ENCODE measurements around the gene IMPA2.

IMPA2 gene

GRCh38 chr18:12046046-12046750 is 64.9 kb downstream of the IMPA2 start:
- Histone ChIP-seq H3K9me2 (replicated peaks; ENCODE audit: control insufficient read depth, low read length) (no peaks in the 10 kb centered on the region), H3K4me3 (ENCODE audit: low read length) (no peak overlapping the region), H3F3A (ENCODE audit: control insufficient read depth, insufficient read depth) (peaks cover 3% of the 10 kb centered on the region; the same call in 1 of the 2 replicates), H3K27me3 (ENCODE audit: control insufficient read depth, low read length) (peaks cover 8% of the 10 kb centered on the region; the same call in 1 of the 2 replicates), H3K4me2 (ENCODE audit: low read length) (no peak overlapping the region), H3K27ac (ENCODE audit: low read depth, low read length) (no peak overlapping the region), H4K20me1 (ENCODE audit: control insufficient read depth, insufficient read depth, low read depth, low read length) (no peaks in the 10 kb centered on the region), H3K9me3 (ENCODE audit: control insufficient read depth, insufficient read depth, low read length) (no peaks in the 10 kb centered on the region), H3K79me2 (ENCODE audit: control insufficient read depth, low read length) (no peaks in the 10 kb centered on the region), H3K4me1 (ENCODE audit: control insufficient read depth, low read length) (peaks cover 23% of the 10 kb centered on the region), H3K36me3 (ENCODE audit: control insufficient read depth, low read length) (no peaks in the 10 kb centered on the region)
- TF ChIP-seq CTCF (IDR thresholded peaks at IDR 0.05; ENCODE audit: low read depth, low read length, poor library complexity, severe bottlenecking) (no peak), EZH2phosphoT487 (IDR thresholded peaks at IDR 0.05; ENCODE audit: borderline replicate concordance, low read length) (no peak)

GRCh38 chr18:12046751-12047335 is 65.5 kb downstream of the IMPA2 start:
- peaks cover 23% of the 10 kb centered on the region for H3K4me1 ChIP-seq (ENCODE audit: control insufficient read depth, low read length)
- H3K4me3 ChIP-seq (ENCODE audit: low read length): no peak overlapping the region
- no peak overlapping the region for H3K27ac ChIP-seq (ENCODE audit: low read depth, low read length)
- H3K36me3 ChIP-seq (ENCODE audit: control insufficient read depth, low read length): no peaks in the 10 kb centered on the region
- H3K4me2 ChIP-seq (ENCODE audit: low read length): no peak overlapping the region
- H3K79me2 ChIP-seq (ENCODE audit: control insufficient read depth, low read length): no peaks in the 10 kb centered on the region
- no peaks in the 10 kb centered on the region for H3K9me3 ChIP-seq (ENCODE audit: control insufficient read depth, insufficient read depth, low read length)
- TF ChIP-seq CTCF (IDR thresholded peaks at IDR 0.05; ENCODE audit: low read depth, low read length, poor library complexity, severe bottlenecking) (peak; percentile 20), EZH2phosphoT487 (IDR thresholded peaks at IDR 0.05; ENCODE audit: borderline replicate concordance, low read length) (no peak)
- H3F3A ChIP-seq (ENCODE audit: control insufficient read depth, insufficient read depth): peaks cover 3% of the 10 kb centered on the region; the same call in 1 of the 2 replicates
- no peaks in the 10 kb centered on the region for H3K9me2 ChIP-seq (replicated peaks; ENCODE audit: control insufficient read depth, low read length)
- H4K20me1 ChIP-seq (ENCODE audit: control insufficient read depth, insufficient read depth, low read depth, low read length): no peaks in the 10 kb centered on the region
- H3K27me3 ChIP-seq (ENCODE audit: control insufficient read depth, low read length): peaks cover 3% of the 10 kb centered on the region; the same call in 1 of the 2 replicates

- no peak for TF ChIP-seq EZH2phosphoT487 (IDR thresholded peaks at IDR 0.05; ENCODE audit: borderline replicate concordance, low read length)
- no peak for TF ChIP-seq CTCF (IDR thresholded peaks at IDR 0.05; ENCODE audit: low read depth, low read length, poor library complexity, severe bottlenecking)
Measured at GRCh38 chr18:12048010-12048826, 66.9 kb downstream of the IMPA2 start.

More at GRCh38 chr18:12048010-12048826, 66.9 kb downstream of the IMPA2 start:
- Histone ChIP-seq H3K79me2 (ENCODE audit: control insufficient read depth, low read length) (no peaks in the 10 kb centered on the region), H3K36me3 (ENCODE audit: control insufficient read depth, low read length) (no peaks in the 10 kb centered on the region), H3K9me3 (ENCODE audit: control insufficient read depth, insufficient read depth, low read length) (no peaks in the 10 kb centered on the region), H3K4me3 (ENCODE audit: low read length) (no peak overlapping the region), H4K20me1 (ENCODE audit: control insufficient read depth, insufficient read depth, low read depth, low read length) (no peaks in the 10 kb centered on the region), H3K27ac (ENCODE audit: low read depth, low read length) (no peak overlapping the region), H3K4me2 (ENCODE audit: low read length) (no peak overlapping the region), H3K27me3 (ENCODE audit: control insufficient read depth, low read length) (no peaks in the 10 kb centered on the region), H3K9me2 (replicated peaks; ENCODE audit: control insufficient read depth, low read length) (no peaks in the 10 kb centered on the region), H3F3A (ENCODE audit: control insufficient read depth, insufficient read depth) (peaks cover 3% of the 10 kb centered on the region; the same call in 1 of the 2 replicates), H3K4me1 (ENCODE audit: control insufficient read depth, low read length) (peaks cover 29% of the 10 kb centered on the region)

Measured in DOHH2 (cell line).